K562 (cell line): ENCODE measurements around the gene CTIF. TPM values are rescaled to one million over a fixed set of nuclear protein-coding genes. Genes with fewer than 3 reads are reported as not detected.

Source experiments
- ATF3 ChIP-seq, 2 experiments: fragments of 450-650 bp in 1 of 2; sonication (generic) in 1 of 2; formaldehyde crosslinking in 1 of 2; IDR thresholded peaks in 1 of 2; conservative IDR thresholded peaks in 1 of 2; 2 replicates each; pipeline versions ENCODE4 v1.6.1 to v1.8.1; 2016 to 2023; ENCODE audit warnings: mild to moderate bottlenecking in 2 of 2, moderate library complexity in 2 of 2, inconsistent platforms in 1 of 2, missing genetic modification reagents in 1 of 2
- BCL6 ChIP-seq: fragments of 250-450 bp; sonication (Bioruptor Pico); IDR thresholded peaks from 2 replicates; pipeline ENCODE4 v1.4.0; 2020
- CBFA2T3 ChIP-seq: fragments of 450-650 bp; IDR thresholded peaks from 2 replicates; pipeline ENCODE4 v1.6.1; 2017
- CHD1 ChIP-seq: fragments of 200-600 bp; sonication (generic); IDR thresholded peaks from one replicate; pipeline ENCODE4 v1.6.1; 2012; ENCODE audit warnings: mild to moderate bottlenecking, moderate library complexity, low read length, inconsistent platforms
- E2F5 ChIP-seq: sonication (generic); formaldehyde crosslinking; IDR thresholded peaks from 2 replicates; pipeline ENCODE4 v1.8.0; 2022; ENCODE audit warnings: mild to moderate bottlenecking, missing genetic modification reagents
- HDAC2 ChIP-seq: fragments of 450-650 bp; IDR thresholded peaks from 2 replicates; pipeline ENCODE4 v1.6.1; 2016; ENCODE audit warnings: mild to moderate bottlenecking
- HDAC3 ChIP-seq: fragments of 450-650 bp; IDR thresholded peaks from 2 replicates; pipeline ENCODE4 v1.6.1; 2018; ENCODE audit warnings: borderline replicate concordance, mild to moderate bottlenecking, moderate library complexity; ENCODE audit not compliant: partially characterized antibody
- HMBOX1 ChIP-seq: sonication (generic); IDR thresholded peaks from 2 replicates; pipeline ENCODE4 v1.6.1; 2016
- HSF4 ChIP-seq: fragments of 250-450 bp; sonication (Bioruptor Pico); IDR thresholded peaks from 2 replicates; pipeline ENCODE4 v2.1.2; 2022; ENCODE audit warnings: mild to moderate bottlenecking, moderate library complexity, borderline replicate concordance
- JUNB ChIP-seq: fragments of 450-650 bp; formaldehyde crosslinking; conservative IDR thresholded peaks from 2 replicates; pipeline ENCODE4 v1.4.0; 2020; ENCODE audit warnings: mild to moderate bottlenecking
- KLF6 ChIP-seq: fragments of 250-450 bp; sonication (Bioruptor Pico); IDR thresholded peaks from 2 replicates; pipeline ENCODE4 v1.4.0; 2020; ENCODE audit warnings: mild to moderate bottlenecking, moderate library complexity, borderline replicate concordance
- L3MBTL2 ChIP-seq: fragments of 450-650 bp; IDR thresholded peaks from 2 replicates; pipeline ENCODE4 v1.6.1; 2016; ENCODE audit warnings: mild to moderate bottlenecking, moderate library complexity
- MYBL2 ChIP-seq, 2 experiments: fragments of 450-650 bp in 1 of 2; sonication (generic) in 1 of 2; formaldehyde crosslinking in 1 of 2; IDR thresholded peaks; 2 replicates each; pipeline versions ENCODE4 v1.6.1 to v1.8.1; 2017 to 2022; ENCODE audit warnings: borderline replicate concordance in 1 of 2, inconsistent platforms in 1 of 2, low read depth in 1 of 2, mild to moderate bottlenecking in 1 of 2, missing genetic modification reagents in 1 of 2, moderate library complexity in 1 of 2
- NFIC ChIP-seq: fragments of 450-650 bp; IDR thresholded peaks from 2 replicates; pipeline ENCODE4 v1.6.1; 2017; ENCODE audit warnings: mild to moderate bottlenecking, inconsistent platforms
- NR2C2 ChIP-seq, 2 experiments: fragments of 200-800 bp in 1 of 2; sonication (Bioruptor generic) in 1 of 2; sonication (generic) in 1 of 2; formaldehyde crosslinking in 1 of 2; IDR thresholded peaks; 2 replicates each; pipeline versions ENCODE4 v1.6.1 to v1.8.0; 2016 to 2022; ENCODE audit warnings: mild to moderate bottlenecking in 1 of 2, missing compliant biosample characterization in 1 of 2, missing genetic modification characterization in 1 of 2, missing genetic modification reagents in 1 of 2
- POLR3A ChIP-seq: IDR thresholded peaks from 2 replicates; pipeline ENCODE4 v1.6.1; 2011; ENCODE audit warnings: borderline replicate concordance, mild to moderate bottlenecking, moderate library complexity; ENCODE audit not compliant: insufficient read length, insufficient read depth; ENCODE audit errors: extremely low read depth
- RBFOX2 ChIP-seq: fragments of 200-400 bp; formaldehyde crosslinking; IDR thresholded peaks from 2 replicates; pipeline ENCODE4 v1.6.1; 2017; ENCODE audit warnings: low read depth, mild to moderate bottlenecking, low read length, moderate library complexity
- RFX1 ChIP-seq: fragments of 450-650 bp; IDR thresholded peaks from 2 replicates; pipeline ENCODE4 v1.6.1; 2016; ENCODE audit warnings: mild to moderate bottlenecking, moderate library complexity
- TFAP4 ChIP-seq: sonication (generic); formaldehyde crosslinking; IDR thresholded peaks from 2 replicates; pipeline ENCODE4 v1.8.0; 2022; ENCODE audit warnings: missing genetic modification reagents, mild to moderate bottlenecking, moderate library complexity, borderline replicate concordance
- ZFX ChIP-seq: sonication (generic); formaldehyde crosslinking; IDR thresholded peaks from 2 replicates; pipeline ENCODE4 v1.8.0; 2022; ENCODE audit warnings: mild to moderate bottlenecking, missing genetic modification reagents, moderate library complexity
- polyA plus RNA-seq, 8 experiments: library from polyadenylated mRNA; depleted of rRNA in 4 of 8; stranded (reverse) in 5 of 8; unstranded in 3 of 8; fragments of >200 nt; fragmentation: Nextera tagmentation in 2 of 8; fragmentation: Illumina TruSeq in 1 of 8; extraction: Ambion mirVana in 2 of 8; extraction: Trizol in 1 of 8; gene quantifications; 2 replicates each; pipeline versions ENCODE4 v1.2.1 to v1.2.3, GENCODE V29; 2011 to 2014; ENCODE audit warnings: inconsistent platforms in 1 of 8, missing spikeins in 1 of 8
- total RNA-seq, 7 experiments: library from RNA; depleted of rRNA in 6 of 7; stranded (reverse); fragments of >200 nt in 6 of 7; fragmentation: Illumina TruSeq in 2 of 7; extraction: Trizol in 2 of 7; gene quantifications; 2 replicates each; pipeline versions ENCODE4 v1.2.1 to v1.2.3, GENCODE V29; 2011 to 2021; ENCODE audit warnings: low replicate concordance in 1 of 7

CTIF gene
- total and polyA plus RNA-seq, 9 of the 15 experiments (the other 6 are each of a cell fraction or from before 2014, with no cell fraction given), result 0.17 to 11.5 (median 2.2) TPM

GRCh38 chr18:48902023-48902855 is 363.4 kb downstream of the CTIF start (continued):
- no peak for TF ChIP-seq HMBOX1
- 0 out of 2 replicates have a peak, but pooled peaks have one; percentile 6 for TF ChIP-seq CBFA2T3
- TF ChIP-seq TFAP4 (CRISPR knock-in tag), result peak; percentile 63; the same call in 1 of the 2 replicates
- no peak for TF ChIP-seq E2F5 (CRISPR knock-in tag)
- TF ChIP-seq HDAC3, result no peak
- 0 out of 2 replicates have a peak, but pooled peaks have one; percentile 32 for TF ChIP-seq ATF3 (IDR thresholded peaks at IDR 0.05)
- no peak for TF ChIP-seq ATF3 (CRISPR knock-in tag; conservative IDR thresholded peaks at IDR 0.05)
- TF ChIP-seq BCL6, result no peak
- no peak for TF ChIP-seq HSF4 (CRISPR knock-in tag)
- TF ChIP-seq JUNB (CRISPR knock-in tag), result no peak
- TF ChIP-seq NR2C2 (CRISPR knock-in tag; IDR thresholded peaks at IDR 0.05), result no peak
- TF ChIP-seq NR2C2 (tag; IDR thresholded peaks at IDR 0.05), result no peak
- no peak for TF ChIP-seq MYBL2 (IDR thresholded peaks at IDR 0.05; ENCODE audit: low read depth)
- no peak for TF ChIP-seq MYBL2 (CRISPR knock-in tag; IDR thresholded peaks at IDR 0.05; ENCODE audit: borderline replicate concordance)
- peak; percentile 98 for TF ChIP-seq NFIC
- no peak for TF ChIP-seq HDAC2
- TF ChIP-seq KLF6, result no peak
- no peak for TF ChIP-seq RFX1
- peak; percentile 44; the same call in 1 of the 2 replicates for TF ChIP-seq L3MBTL2
- 0 out of 2 replicates have a peak, but pooled peaks have one; percentile 17 for TF ChIP-seq RBFOX2
- TF ChIP-seq CHD1, result no peak
- no peak for TF ChIP-seq POLR3A
- peak; percentile 86 for TF ChIP-seq ZFX (CRISPR knock-in tag)
